ENCODE results near the gene GNA14.
"Not testable (repeated sequence)": the region's sequence is repeated elsewhere in the genome, so short reads cannot be mapped to it uniquely, and the experiment has no call there.

GNA14 gene

DNA sequence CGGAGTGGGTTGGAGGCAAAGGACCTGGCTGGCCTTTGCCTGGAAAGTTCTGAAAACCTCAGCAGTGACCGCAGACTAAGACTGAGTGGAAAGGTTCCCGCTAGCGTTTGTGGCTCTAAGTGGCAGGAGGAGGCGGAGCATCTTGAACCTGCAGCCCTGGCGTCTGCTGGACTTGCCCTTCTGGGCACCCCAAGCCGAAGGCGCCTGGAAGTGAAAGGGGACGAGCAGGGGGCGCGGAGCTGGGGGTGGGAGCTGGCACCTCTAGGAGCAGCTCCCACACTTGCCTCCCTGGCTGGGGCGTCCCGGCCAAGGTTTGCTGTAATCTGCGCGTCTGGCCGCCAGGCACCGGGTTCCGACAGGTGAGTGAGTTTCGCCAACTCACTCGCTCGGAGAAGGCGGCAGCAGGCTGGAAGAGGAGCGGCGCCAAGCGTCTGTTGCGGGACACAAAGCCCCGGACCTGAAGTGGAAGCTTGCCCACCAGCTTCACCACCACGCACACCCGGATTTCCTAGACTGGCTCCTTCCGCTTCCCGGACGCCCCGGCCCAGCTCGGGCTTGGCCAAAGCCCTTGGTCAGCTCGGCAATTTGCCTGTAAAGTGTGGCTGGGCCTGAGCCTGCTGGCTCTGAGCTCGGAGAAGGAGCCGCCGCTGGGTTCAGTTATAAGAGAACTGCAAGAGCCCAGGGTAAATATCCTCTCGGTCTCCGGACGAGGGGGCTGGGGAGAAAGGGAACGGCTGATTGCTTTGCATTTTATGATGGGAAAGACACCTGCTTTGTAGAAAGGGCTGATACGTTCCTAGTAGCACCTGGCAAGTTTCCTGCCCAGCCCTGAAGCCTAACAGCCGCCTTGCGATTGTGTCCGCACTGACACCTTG is at the start of gene GNA14:
GNA14 (minus strand) TSS at position 89 of the 875 bp plus-strand sequence. CDS start 529 bp downstream, outside the sequence.
- no peak for DNase-seq (ENCODE audit: low read depth in 2 of 2, low spot score in 1 of 2)

DNA sequence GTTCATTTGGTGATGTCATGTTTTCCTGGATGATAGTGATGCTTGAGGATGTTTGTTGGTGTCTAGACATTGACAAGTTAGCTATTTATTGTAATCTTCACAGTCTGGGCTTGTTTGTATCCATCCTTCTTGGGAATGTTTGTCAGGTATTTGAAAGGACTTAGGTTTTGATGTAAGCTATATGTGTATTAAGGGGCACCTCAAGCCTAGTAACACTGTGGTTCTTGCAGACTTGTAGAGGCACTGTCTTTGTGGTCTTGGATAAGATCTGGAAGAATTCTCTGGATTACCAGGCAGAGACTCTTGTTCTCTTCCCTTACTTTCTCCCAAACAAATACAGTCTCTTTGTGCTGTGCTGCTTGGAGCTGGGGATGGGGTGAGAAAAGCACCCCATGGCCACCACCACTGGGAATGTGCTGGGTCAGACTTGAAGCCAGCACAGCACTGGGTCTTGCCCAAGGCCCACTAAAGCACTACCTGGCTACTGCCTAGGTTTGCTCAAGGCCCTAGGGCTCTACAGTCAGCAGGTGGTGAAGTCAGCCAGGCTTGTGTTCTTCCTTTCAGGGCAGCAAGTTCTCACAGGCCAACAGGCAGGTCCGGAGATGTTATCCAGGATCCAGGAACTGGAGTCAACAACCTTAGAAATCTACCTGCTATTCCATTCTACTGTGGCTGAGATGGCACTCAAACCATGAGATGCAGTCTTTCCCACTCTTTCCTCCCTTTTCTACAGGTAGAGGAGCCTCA is 49.3 kb upstream of the GNA14 start:
- no peak for DNase-seq (ENCODE audit: low read depth in 2 of 2, low spot score in 1 of 2)

DNA sequence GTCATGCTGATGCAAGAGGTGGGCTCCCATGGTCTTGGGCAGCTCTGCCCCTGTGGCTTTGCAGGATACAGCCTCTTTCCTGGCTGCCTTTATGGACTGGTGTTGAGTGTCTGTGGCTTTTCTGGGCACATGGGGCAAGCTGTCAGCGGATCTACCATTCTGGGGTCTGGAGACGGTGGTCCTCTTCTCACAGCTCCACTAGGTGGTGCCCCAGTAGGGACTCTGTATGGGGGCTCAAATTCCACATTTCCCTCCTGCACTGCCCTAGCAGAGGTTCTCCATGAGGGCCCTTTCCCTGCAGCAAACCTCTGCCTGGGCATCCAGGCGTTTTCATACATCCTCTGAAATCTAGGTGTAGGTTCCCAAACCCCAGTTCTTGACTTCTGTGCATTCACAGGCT is 42.6 kb upstream of the GNA14 start:
- not testable (repeated sequence) for DNase-seq (ENCODE audit: low read depth in 2 of 2, low spot score in 1 of 2)

DNA sequence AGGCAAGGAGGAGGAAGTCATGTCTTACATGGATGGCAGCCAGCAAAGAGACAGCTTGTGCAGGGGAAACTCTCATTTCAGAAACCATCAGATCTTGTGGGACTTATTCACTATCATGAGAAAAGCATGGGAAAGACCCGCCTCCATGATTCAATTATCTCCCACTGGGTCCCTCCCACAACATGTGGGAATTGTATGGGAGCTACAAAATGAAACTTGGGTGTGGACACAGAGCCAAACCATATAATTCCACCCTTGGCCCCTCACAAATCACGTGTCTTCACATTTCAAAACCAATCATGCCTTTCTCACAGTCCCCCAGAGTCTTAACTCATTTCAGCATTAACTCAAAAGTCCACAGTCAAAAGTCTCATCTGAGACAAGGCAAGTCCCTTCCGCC is 42.0 kb upstream of the GNA14 start:
- DNase-seq (ENCODE audit: low read depth in 2 of 2, low spot score in 1 of 2): not testable (repeated sequence)

DNA sequence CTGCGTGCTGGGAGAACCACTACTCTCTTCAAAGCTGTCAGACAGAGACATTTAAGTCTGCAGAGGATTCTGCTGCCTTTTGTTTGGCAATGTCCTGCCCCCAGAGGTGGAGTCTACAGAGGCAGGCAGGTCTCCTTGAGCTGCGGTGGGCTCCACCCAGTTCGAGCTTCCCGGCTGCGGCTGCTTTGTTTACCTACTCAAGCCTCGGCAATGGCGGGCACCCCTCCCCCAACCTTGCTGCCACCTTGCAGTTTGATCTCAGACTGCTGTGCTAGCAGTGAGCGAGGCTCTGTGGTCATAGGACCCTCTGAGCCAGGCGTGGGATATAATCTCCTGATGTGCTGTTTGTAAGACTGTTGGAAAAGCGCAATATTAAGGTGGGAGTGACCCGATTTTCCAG is 39.6 kb upstream of the GNA14 start:
- DNase-seq (ENCODE audit: low read depth in 2 of 2, low spot score in 1 of 2): not testable (repeated sequence)

DNA sequence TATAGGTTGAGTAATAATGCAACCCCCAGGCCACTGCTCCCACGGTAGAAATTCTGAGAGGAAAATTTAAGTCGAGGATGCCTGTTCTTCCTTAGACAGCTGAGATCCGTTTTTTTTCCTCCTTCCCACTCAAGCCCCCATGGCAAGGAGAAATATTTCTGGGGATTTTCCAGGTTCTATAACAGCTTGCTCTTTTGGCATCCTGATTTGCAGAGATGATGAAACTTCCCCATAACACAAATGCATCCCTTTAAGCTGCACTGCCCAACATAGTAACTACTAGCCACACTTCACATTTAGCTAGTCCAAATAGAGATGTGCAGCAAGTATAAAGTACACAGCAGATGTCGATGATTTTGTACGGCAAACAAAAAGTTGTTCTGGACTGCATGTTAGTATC is 32.5 kb upstream of the GNA14 start:
- no peak for DNase-seq (ENCODE audit: low read depth in 2 of 2, low spot score in 1 of 2)

DNA sequence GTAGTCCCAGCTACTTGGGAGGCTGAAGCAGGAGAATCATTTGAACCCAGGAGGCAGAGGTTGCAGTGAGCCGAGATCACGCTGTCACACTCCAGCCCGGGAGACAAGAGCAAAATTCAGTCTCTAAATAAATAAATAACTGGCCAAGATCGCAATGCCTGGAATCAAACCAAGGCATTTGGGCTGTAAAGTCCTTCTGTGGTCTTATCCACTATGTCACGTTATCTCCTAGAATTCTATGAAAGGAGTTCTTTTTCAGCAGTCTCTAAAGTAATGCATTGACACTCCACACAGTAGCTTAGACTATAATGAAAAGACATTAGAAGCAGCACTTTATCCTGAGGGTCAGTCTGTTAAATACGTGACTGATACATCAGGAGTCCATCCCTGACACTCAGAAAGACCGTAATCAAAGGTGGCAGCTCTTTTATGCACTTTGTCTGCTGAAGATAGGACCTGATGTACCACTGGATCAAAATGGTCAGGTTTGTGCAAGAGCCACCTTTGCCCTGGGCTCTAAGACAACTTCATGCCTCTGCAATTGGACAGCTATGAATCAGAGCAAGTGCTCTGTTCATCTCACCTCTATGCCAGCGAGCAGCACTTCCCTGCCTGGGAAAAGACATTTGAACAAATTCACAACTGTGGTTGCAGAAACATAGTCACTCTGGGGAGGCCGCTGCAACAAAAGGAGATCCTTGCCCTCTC is 31.7 kb upstream of the GNA14 start:
- DNase-seq (ENCODE audit: low read depth in 2 of 2, low spot score in 1 of 2): no peak

DNA sequence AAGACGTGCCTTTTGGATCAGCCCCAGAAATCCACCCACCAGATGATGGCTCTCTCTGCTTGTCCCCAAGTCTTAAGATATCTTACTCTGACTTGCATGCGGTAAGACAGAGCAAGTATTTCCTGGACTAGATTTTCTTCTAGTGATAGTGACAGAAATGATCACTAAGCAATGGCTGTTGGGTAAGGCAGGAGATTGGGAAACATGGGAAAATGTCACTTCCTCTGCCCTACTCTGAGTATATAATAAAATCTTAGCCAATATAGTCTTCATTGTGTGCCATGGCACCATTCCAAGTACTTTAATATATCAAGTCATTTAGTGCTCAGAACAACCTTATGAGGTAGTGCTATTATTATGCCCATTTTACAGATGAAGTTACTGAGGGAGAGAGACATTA is 31.0 kb upstream of the GNA14 start:
- no peak for DNase-seq (ENCODE audit: low read depth in 2 of 2, low spot score in 1 of 2)

DNA sequence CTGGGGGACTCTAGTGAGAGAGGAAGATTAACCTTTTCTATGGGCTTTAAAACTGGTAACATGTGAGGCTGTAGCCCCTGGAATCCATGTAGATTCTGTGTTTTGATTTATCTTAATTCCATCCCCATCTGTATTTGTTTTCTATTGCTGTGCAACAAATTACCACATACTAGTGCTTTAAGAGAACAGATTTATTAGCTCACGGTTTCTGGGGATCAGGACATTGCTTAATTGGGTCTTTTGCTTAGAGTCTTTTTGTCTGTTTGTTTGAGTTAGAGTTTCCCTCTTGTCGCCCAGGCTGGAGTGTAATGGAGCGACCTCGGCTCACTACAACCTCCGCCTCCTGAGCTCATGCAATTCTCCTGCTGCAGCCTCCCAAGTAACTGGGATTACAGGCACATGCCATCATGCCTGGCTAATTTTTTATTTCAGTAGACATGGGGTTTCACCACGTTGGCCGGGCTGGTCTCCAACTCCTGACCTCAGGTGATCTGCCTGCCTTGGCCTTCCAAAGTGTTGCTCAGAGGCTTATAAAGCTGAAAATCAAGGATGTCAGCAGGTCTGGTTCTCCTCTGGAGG is 29.9 kb upstream of the GNA14 start:
- no peak for DNase-seq (ENCODE audit: low read depth in 2 of 2, low spot score in 1 of 2)

DNA sequence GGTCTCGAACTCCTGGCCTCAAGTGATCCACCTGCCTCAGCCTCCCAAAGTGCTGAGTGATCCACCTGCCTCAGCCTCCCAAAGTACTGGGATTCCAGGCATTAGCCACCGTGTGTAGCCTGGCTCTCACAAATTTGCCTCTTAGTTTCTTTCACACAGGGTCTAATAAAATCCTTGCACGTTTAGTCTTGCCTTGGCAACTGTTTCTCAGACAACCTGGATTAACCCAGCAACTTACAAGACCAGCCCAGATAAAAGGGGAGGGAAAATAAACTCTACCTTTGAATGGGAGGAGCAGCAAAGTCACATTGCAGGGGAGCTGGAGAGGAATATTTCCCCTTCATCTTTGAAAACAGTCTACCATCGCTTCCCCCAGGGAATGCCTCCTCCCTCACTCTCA is 29.3 kb upstream of the GNA14 start:
- no peak for DNase-seq (ENCODE audit: low read depth in 2 of 2, low spot score in 1 of 2)

DNA sequence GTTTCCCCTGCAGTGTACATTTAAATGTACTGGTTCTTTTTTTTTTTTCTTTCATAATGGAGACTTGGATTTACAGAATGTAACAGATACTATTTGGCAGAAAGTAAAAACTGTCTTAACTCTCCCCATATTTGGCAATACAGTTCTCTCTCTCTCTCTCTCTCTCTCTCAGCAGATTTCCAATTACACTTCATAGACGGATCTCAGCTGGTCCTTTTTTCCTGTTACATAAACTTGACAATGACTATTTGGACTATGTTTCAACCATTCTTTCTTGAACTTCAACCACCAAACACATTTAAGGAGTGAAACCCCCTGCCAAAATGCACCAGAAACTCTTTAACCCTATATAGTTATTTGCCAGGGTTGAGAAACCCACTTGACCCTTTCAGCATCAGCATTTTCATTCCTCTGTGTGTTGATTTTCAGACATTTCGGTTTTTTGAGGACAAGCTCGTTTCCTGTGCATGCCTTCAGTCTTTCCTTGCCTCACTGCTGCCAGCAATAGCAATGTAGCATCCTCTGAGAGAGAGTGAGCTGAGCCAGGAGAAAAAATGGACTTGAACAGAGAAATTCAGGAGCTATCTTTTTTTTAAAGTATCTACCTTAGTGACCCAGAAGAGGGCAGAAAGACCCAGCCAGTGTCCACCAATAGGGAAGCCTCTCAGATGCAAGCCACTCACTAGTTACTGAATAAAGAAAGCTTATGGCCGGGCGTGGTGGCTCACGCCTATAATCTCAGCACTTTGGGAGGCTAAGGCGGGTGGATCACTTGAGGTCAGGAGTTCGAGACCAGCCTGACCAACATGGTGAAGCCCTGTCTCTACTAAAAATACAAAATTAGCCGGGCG is 26.0 kb upstream of the GNA14 start:
- no peak for DNase-seq (ENCODE audit: low read depth in 2 of 2, low spot score in 1 of 2)

DNA sequence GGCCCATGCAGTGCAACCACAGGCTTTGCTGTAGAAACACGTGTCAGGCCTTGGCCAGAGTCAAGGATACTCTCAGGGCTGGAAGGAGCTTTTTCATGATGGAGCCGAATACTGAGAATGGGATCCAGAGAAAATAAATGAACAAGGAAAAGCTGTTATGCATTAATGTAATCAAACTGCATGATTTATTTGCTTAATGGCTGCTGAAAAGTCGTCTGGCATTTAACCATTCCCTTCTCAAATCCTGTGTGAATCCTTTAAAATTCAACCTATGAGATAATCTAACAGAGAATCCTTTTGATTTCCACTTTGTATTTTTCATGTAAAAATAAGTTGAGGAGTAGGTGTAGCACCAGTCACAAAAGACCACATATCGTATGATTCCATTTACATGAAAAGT is 24.1 kb upstream of the GNA14 start:
- no peak for DNase-seq (ENCODE audit: low read depth in 2 of 2, low spot score in 1 of 2)

DNA sequence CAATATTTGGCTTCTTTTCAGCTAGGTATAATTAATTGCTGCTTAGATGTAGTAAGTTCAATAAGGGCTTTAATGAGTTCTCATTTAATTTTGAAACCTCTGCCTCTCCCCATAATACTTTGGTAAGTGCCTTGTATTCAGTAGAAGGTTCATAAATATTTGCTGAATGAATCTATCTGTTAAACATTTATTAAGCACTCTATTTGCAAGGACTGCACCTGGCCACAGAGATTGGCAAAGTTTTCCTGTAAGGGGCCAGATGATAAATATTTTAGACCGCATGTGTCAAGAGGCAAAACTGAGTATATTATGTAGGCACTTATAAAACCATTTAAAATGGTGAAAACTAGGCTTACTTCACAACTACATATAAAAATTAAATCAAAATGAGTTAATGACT is 19.0 kb upstream of the GNA14 start:
- no peak for DNase-seq (ENCODE audit: low read depth in 2 of 2, low spot score in 1 of 2)

DNA sequence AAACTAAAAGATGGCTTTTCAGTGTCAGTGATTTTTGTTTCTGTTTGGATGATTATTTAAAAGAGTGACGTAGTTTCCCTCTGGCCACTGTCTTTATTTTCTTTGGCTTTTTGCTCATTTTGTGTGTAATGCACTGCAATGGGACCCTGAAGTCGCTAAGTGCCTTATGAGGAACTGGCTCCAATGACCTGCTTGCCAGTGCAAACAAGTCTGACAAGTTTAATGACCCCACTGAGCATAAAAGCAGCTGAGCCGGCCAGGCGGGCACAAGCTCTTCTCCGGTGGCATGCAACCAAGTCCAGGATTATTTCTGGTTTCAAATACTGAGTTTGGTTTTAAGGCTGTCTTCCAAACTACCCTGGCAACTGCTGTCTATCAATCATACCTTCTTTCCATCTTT is 15.6 kb upstream of the GNA14 start:
- no peak for DNase-seq (ENCODE audit: low read depth in 2 of 2, low spot score in 1 of 2)

DNA sequence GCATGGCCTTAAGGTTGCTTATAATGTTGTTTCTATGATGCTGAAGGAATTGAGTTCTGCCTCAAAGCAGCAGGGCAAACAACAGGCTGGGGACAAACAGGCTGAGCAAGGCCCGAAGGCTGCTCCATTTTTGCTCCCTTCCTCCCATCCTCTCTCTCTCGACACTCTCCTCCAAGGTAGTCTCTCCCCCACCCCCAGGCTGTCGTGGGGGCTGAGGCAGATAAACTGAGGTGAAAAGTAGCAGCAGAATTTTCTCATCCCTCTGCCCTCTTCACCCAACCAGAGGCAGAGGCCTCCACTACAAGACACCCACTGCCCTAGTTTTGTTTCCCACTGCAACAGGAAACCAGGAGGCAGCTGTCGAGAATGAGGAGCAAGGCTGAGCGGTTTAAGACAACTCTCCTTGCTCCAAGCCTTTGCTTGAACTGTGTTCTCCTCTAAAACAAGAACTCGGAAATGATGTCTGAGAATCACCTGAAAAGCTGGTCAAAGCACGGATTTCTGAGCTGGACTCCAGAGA is 13.5 kb upstream of the GNA14 start:
- no peak for DNase-seq (ENCODE audit: low read depth in 2 of 2, low spot score in 1 of 2)

DNA sequence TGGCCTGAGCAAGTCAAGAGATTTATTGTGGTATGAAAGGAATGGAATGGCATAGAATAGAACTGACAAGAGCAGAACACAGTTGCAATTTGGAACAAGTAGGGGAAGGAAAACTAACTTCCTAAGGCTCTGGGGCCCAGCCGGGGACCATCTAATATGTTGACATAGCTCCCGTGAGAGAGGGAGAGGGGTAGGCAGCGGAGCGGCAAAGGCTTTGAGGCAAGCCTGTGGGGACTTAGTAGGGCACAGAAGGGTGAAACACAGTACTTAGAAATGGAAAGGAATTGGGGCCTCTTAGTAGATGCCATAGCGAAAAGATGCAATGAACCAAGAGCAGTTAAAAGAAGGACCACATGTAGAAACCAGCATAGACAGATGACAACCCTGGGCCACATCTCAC is 11.8 kb upstream of the GNA14 start:
- no peak for DNase-seq (ENCODE audit: low read depth in 2 of 2, low spot score in 1 of 2)

DNA sequence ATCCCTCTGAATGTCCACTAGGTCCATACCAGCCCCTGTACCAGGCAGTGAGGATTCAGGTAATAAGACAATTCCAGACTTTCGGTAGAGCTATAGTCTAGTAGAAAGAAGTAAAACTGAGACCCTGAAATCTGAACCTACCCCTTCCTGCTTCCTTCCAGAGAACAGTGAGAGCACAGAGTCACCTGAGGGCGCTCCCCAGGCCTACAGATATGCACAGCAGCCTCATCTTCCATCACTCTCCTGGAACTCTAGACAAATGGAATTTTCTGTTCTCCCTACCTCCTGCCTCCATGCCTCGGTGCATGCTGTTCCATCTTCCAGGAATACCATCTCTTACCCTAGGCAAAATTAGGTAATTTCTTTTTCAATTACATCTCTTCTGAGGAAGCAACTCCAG is 3.1 kb upstream of the GNA14 start:
- no peak for DNase-seq (ENCODE audit: low read depth in 2 of 2, low spot score in 1 of 2)

DNA sequence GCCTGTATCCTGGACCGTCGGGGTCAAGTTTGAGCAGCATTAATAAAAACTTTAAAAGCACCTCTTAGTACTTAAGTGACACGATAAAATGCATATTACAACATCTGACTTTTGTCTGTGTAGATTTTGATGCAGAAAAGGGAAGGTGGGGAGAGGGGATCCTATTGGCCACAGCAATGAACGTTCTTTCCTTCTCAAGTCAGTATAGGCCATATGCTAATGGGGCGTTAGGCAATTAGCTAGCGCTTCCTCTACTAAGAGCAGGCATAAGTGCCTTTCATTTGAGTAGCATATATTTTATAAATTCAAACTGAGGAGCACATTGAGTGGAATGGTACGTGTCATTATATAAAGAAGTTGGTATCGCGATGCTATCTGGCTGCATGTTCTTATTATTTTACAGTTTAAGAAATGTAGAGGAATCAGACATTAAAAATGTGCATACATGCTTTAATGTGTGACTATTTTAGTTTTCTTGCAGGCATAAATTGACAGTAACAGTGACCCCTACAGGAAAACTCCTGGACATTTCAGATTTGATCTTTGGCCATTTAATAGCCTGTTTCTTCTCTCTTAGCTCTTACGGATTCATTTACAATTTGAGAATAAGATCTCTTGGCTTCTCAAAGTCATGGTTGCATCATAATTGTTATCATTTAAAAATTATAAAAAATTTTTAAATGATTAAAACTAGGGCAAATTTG is 1.1 kb upstream of the GNA14 start:
- DNase-seq (ENCODE audit: low read depth in 2 of 2, low spot score in 1 of 2): no peak

All from stimulated activated CD8-positive, alpha-beta memory T cell treated with anti-CD3 and anti-CD28 coated beads, Interleukin-4, amount 100 ng/mL, for 1 hour (primary cell).